ENCODE measurements around the gene DDX52. TPM values are rescaled to one million over a fixed set of nuclear protein-coding genes. Genes with fewer than 3 reads are reported as not detected.

DDX52 gene
- total RNA-seq, 6 donors from 2014 or later: 9.0 to 24.9 (median 14.2) TPM

DNA sequence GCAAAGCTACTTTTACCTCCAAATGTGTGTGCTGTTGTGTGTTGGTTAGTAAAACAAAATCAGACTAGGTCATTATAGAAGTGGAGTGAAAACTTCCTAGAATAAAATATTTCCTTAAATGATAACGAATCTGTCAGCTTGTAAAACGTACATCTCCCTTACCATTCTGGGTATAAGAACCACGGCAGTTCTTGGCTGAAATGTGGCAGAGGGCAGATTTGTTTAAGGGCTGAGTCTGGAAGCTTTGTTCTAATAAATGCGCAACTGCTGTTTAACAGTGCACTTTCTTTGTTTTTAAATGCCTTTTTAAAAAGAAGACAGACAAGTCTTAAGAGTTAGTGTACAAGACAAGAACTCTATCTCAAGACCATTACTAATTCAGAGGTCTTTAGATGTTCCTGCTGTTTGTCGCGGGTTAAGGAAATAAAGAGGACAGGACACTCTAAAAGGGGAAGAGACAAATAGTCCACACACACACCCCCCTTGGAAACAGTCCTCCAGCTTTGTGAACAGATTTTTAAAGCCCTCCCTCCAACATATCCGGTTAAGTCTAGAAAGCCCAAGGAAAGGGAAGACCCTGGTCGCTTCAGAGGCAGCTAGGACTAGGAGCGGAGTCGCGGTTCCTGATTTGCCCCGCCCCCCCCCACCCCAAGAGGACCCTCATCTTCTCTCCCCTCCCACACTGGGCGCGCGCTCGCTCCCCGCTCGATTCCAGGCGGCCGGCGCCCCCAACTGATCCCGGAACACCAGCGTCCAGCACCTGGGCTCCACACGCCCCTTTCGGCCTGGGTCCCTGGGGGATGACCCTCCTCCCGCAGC lies 34.7 kb downstream of the DDX52 start:
- peaks cover 18 to 41% (median 32%) of the 10 kb centered on the region in 4 donors for H3K4me1 ChIP-seq
- H3K27me3 ChIP-seq: no peaks in the 10 kb centered on the region
- peak overlapping the region; percentile 89 to 99 (median 93) for H3K27ac ChIP-seq
- 0 to 1% methylated on average over 12 to 17 of the region's 26 CpGs for WGBS, 2 donors
- H3K36me3 ChIP-seq: peaks cover 1 to 10% (median 4%) of the 10 kb centered on the region in 4 donors
- DNase-seq: peak in 1 of 2 donors; percentile 25
- ATAC-seq (ENCODE audit: low FRiP score in 2 of 2): peak; percentile 42 to 59
- no peak for TF ChIP-seq POLR2A (IDR thresholded peaks at IDR 0.05)
- no peak for TF ChIP-seq CTCF (IDR thresholded peaks at IDR 0.05)
- peak overlapping the region; percentile 88 to 100 (median 96) for H3K4me3 ChIP-seq
- H3K9me3 ChIP-seq: no peaks in the 10 kb centered on the region

GRCh38 chr17:37607637-37608331 lies 35.5 kb downstream of the DDX52 start:
- DNase-seq (peak in 1 of 2 donors; percentile 56), ATAC-seq (ENCODE audit: low FRiP score in 2 of 2) (no peak)
- WGBS, 2 donors: 57 to 69% methylated on average over 26 of the region's 26 CpGs
- Histone ChIP-seq H3K36me3 (peaks cover 0 to 6% (median 2%) of the 10 kb centered on the region in 4 donors), H3K27me3 (no peaks in the 10 kb centered on the region), H3K4me1 (peaks cover 18 to 41% (median 32%) of the 10 kb centered on the region in 4 donors), H3K27ac (peak overlapping the region; percentile 89 to 99 (median 93)), H3K4me3 (peak overlapping the region in 3 of 4 donors; percentile 88 to 100 (median 93)), H3K9me3 (no peaks in the 10 kb centered on the region)
- TF ChIP-seq EP300 (IDR thresholded peaks at IDR 0.05): no peak
- no peak for TF ChIP-seq POLR2AphosphoS5 (IDR thresholded peaks at IDR 0.05)
- TF ChIP-seq CTCF (IDR thresholded peaks at IDR 0.05): no peak
- no peak for TF ChIP-seq POLR2A (IDR thresholded peaks at IDR 0.05)

GRCh38 chr17:37605813-37606505 lies 37.3 kb downstream of the DDX52 start:
- ATAC-seq (ENCODE audit: low FRiP score in 2 of 2) (no peak), DNase-seq (peak in 1 of 2 donors; percentile 25)
- no peak for TF ChIP-seq CTCF (IDR thresholded peaks at IDR 0.05)
- TF ChIP-seq EP300 (IDR thresholded peaks at IDR 0.05): no peak
- TF ChIP-seq POLR2A (IDR thresholded peaks at IDR 0.05): no peak
- TF ChIP-seq POLR2AphosphoS5 (IDR thresholded peaks at IDR 0.05): no peak
- no peak overlapping the region for H3K27ac ChIP-seq
- no peaks in the 10 kb centered on the region for H3K27me3 ChIP-seq
- 57 to 66% methylated on average over 7 of the region's 7 CpGs for WGBS, 2 donors
- H3K4me3 ChIP-seq: no peak overlapping the region
- no peaks in the 10 kb centered on the region for H3K9me3 ChIP-seq
- H3K4me1 ChIP-seq: peaks cover 18 to 41% (median 33%) of the 10 kb centered on the region in 4 donors
- H3K36me3 ChIP-seq: no peaks in the 10 kb centered on the region

GRCh38 chr17:37605081-37605480 lies 38.2 kb downstream of the DDX52 start:
- Histone ChIP-seq H3K27ac (no peak overlapping the region), H3K4me1 (peaks cover 18 to 41% (median 33%) of the 10 kb centered on the region in 4 donors), H3K9me3 (no peaks in the 10 kb centered on the region), H3K36me3 (peaks cover 0 to 4% (median 0%) of the 10 kb centered on the region in 4 donors), H3K27me3 (no peaks in the 10 kb centered on the region), H3K4me3 (no peak overlapping the region)
- DNase-seq (no peak), ATAC-seq (ENCODE audit: low FRiP score in 2 of 2) (no peak)
- TF ChIP-seq EP300 (IDR thresholded peaks at IDR 0.05): no peak
- TF ChIP-seq POLR2A (IDR thresholded peaks at IDR 0.05): no peak
- no peak for TF ChIP-seq CTCF (IDR thresholded peaks at IDR 0.05)
- no peak for TF ChIP-seq POLR2AphosphoS5 (IDR thresholded peaks at IDR 0.05)
- WGBS, 2 donors: 67 to 81% methylated on average over 4 of the region's 4 CpGs
